Activated T-cell treated with anti-CD3 and anti-CD28 coated beads, Interleukin-2, amount 50 U/mL, for 1 hour (primary cell): Measurements from ENCODE around the gene MYBPC2.
"Not testable (repeated sequence)": the region's sequence is repeated elsewhere in the genome, so short reads cannot be mapped to it uniquely, and the experiment has no call there.

Source experiments
- DNase-seq: peaks from one replicate; pipeline ENCODE4 v3.0.0-alpha.2; 2020

Gene MYBPC2

GRCh38 chr19:50430888-50431342 is 1.8 kb upstream of the MYBPC2 start:
- no peak for DNase-seq

- DNase-seq, result peak; percentile 96
Measured at GRCh38 chr19:50431343-50432220, 1.1 kb upstream of the MYBPC2 start.

GRCh38 chr19:50433201-50434180 is 799 bp downstream of the MYBPC2 start:
- DNase-seq, result no peak

- DNase-seq, result no peak
Measured at GRCh38 chr19:50434525-50434924, 1.8 kb downstream of the MYBPC2 start.

GRCh38 chr19:50435221-50435620 is 2.5 kb downstream of the MYBPC2 start:
- DNase-seq, result no peak

- DNase-seq, result no peak
Measured at GRCh38 chr19:50435627-50436026, 2.9 kb downstream of the MYBPC2 start.

- no peak for DNase-seq
Measured at GRCh38 chr19:50437862-50438449, 5.3 kb downstream of the MYBPC2 start.

- DNase-seq, result not testable (repeated sequence)
Measured at GRCh38 chr19:50439130-50439529, 6.4 kb downstream of the MYBPC2 start.

GRCh38 chr19:50444059-50444458 is 11.4 kb downstream of the MYBPC2 start:
- no peak for DNase-seq

- no peak for DNase-seq
Measured at GRCh38 chr19:50447053-50447452, 14.4 kb downstream of the MYBPC2 start.

GRCh38 chr19:50447750-50448149 is 15.1 kb downstream of the MYBPC2 start:
- no peak for DNase-seq

- no peak for DNase-seq
Measured at GRCh38 chr19:50449236-50449899, 16.7 kb downstream of the MYBPC2 start.

GRCh38 chr19:50450369-50451222 is 17.9 kb downstream of the MYBPC2 start:
- DNase-seq, result no peak

GRCh38 chr19:50451223-50451534 is 18.5 kb downstream of the MYBPC2 start:
- DNase-seq, result no peak

GRCh38 chr19:50453243-50453642 is 20.6 kb downstream of the MYBPC2 start:
- no peak for DNase-seq

GRCh38 chr19:50455992-50456391 is 23.3 kb downstream of the MYBPC2 start:
- no peak for DNase-seq

GRCh38 chr19:50457300-50457699 is 24.6 kb downstream of the MYBPC2 start:
- DNase-seq, result no peak

GRCh38 chr19:50458396-50459066 is 25.8 kb downstream of the MYBPC2 start:
- no peak for DNase-seq

- no peak for DNase-seq
Measured at GRCh38 chr19:50459067-50459456, 26.4 kb downstream of the MYBPC2 start.

GRCh38 chr19:50459638-50460037 is 26.9 kb downstream of the MYBPC2 start:
- no peak for DNase-seq

- no peak for DNase-seq
Measured at GRCh38 chr19:50460161-50460765, 27.6 kb downstream of the MYBPC2 start.
